GM12878 (cell line): ENCODE data around the gene WDR31.

Experiments
- CTCF ChIP-seq, 3 experiments: IDR thresholded peaks in 2 of 3; conservative IDR thresholded peaks in 1 of 3; 2 replicates each; pipeline ENCODE4 v1.5.1; 2011; ENCODE audit warnings: low read depth in 3 of 3, low read length in 3 of 3, mild to moderate bottlenecking in 3 of 3, control low read depth in 2 of 3, moderate library complexity in 2 of 3, inconsistent platforms in 1 of 3, mixed read lengths in 1 of 3; ENCODE audit not compliant: control insufficient read depth in 2 of 3, insufficient read depth in 1 of 3; ENCODE audit errors: extremely low read depth in 1 of 3
- ELK1 ChIP-seq: IDR thresholded peaks from 2 replicates; pipeline ENCODE4 v1.6.1; 2012; ENCODE audit warnings: low read depth, low read length, improper control_type of control experiment
- EZH2 ChIP-seq: IDR thresholded peaks from 2 replicates; pipeline ENCODE4 v1.6.1; 2012; ENCODE audit warnings: low read depth, mild to moderate bottlenecking, control low read depth, inconsistent platforms, low read length, borderline replicate concordance; ENCODE audit not compliant: control insufficient read depth
- NBN ChIP-seq: fragments of 450-650 bp; IDR thresholded peaks from 2 replicates; pipeline ENCODE4 v1.6.1; 2016
- REST ChIP-seq: IDR thresholded peaks from 2 replicates; pipeline ENCODE4 v1.6.1; 2012; ENCODE audit warnings: mild to moderate bottlenecking, low read depth, low read length
- TAF1 ChIP-seq: IDR thresholded peaks from 2 replicates; pipeline ENCODE4 v1.6.1; 2011; ENCODE audit warnings: mild to moderate bottlenecking, low read depth, low read length, borderline replicate concordance
- ZBTB33 ChIP-seq: fragments of 450-650 bp; IDR thresholded peaks from 2 replicates; pipeline ENCODE4 v1.6.1; 2017; ENCODE audit warnings: mild to moderate bottlenecking
- ZNF622 ChIP-seq: fragments of 450-650 bp; IDR thresholded peaks from 2 replicates; pipeline ENCODE4 v1.6.1; 2017; ENCODE audit warnings: mild to moderate bottlenecking, inconsistent platforms

GRCh38 chr9:113368982-113369854 lies 29.1 kb upstream of the WDR31 start:
- TF ChIP-seq ELK1 (no peak), NBN (no peak), TAF1 (no peak), ZNF622 (no peak), CTCF (IDR thresholded peaks at IDR 0.05 in 2 of 3, conservative IDR thresholded peaks at IDR 0.05 in 1 of 3; ENCODE audit: control insufficient read depth in 2 of 3, extremely low read depth in 1 of 3, insufficient read depth in 1 of 3, low read depth in 3 of 3, low read length in 3 of 3) (no peak), ZBTB33 (no peak), REST (no peak), EZH2 (no peak)
